CD4-positive, CD25-positive, alpha-beta regulatory T cell (primary cell): ENCODE data around the gene LTC4S. TPM values are rescaled to one million over a fixed set of nuclear protein-coding genes. Genes with fewer than 3 reads are reported as not detected.
A peak's percentile ranks its signal among the peaks of the same experiment; 100 is the strongest.

Experiments
- ATAC-seq, 2 donors: fragments of 150-1000 bp; cut with Tn5 transposase; one replicate each; pipeline ENCODE4 v1.10.0; 2021; ENCODE audit warnings: low read depth in 2 of 2, moderate number of reproducible peaks in 2 of 2, moderate library complexity in 1 of 2
- DNase-seq, 3 donors: peaks; one replicate each; pipeline versions ENCODE4 v3.0.0 to v3.0.0-alpha.2; 2012 to 2022; ENCODE audit warnings: mixed read lengths in 1 of 3
- H3K27ac ChIP-seq: one replicate; pipeline ENCODE4 v1.7.0; 2013; ENCODE audit warnings: mild to moderate bottlenecking, low read length; ENCODE audit not compliant: insufficient read depth, poor library complexity, severe bottlenecking
- H3K27me3 ChIP-seq: one replicate; pipeline ENCODE4 v1.7.0; 2013; ENCODE audit warnings: low read length; ENCODE audit not compliant: control insufficient read depth, insufficient read depth
- H3K36me3 ChIP-seq: one replicate; pipeline ENCODE4 v1.7.0; 2013; ENCODE audit warnings: mild to moderate bottlenecking, low read length, moderate library complexity; ENCODE audit not compliant: control insufficient read depth, insufficient read depth
- H3K4me1 ChIP-seq: 2 replicates; pipeline ENCODE4 v1.7.0; 2013; ENCODE audit warnings: mild to moderate bottlenecking, low read length; ENCODE audit not compliant: insufficient read depth, control insufficient read depth, poor library complexity, severe bottlenecking
- H3K4me3 ChIP-seq: one replicate; pipeline ENCODE4 v1.7.0; 2013; ENCODE audit warnings: low read depth, mild to moderate bottlenecking, low read length, moderate library complexity
- H3K9me3 ChIP-seq, 2 experiments: 1 replicate in 1 of 2; 2 replicates in 1 of 2; pipeline ENCODE4 v1.7.0; 2013; ENCODE audit warnings: low read length in 2 of 2, mild to moderate bottlenecking in 1 of 2, moderate library complexity in 1 of 2; ENCODE audit not compliant: control insufficient read depth in 2 of 2
- H3K27ac Mint-ChIP-seq, 3 donors: one replicate each; pipeline ENCODE4 v1.8.0; 2020 to 2022; ENCODE audit warnings: mild to moderate bottlenecking in 3 of 3, mixed read lengths in 3 of 3, moderate library complexity in 2 of 3
- H3K27me3 Mint-ChIP-seq: one replicate; pipeline ENCODE4 v1.8.0; 2022; ENCODE audit warnings: mild to moderate bottlenecking, mixed read lengths
- H3K36me3 Mint-ChIP-seq: one replicate; pipeline ENCODE4 v1.8.0; 2020; ENCODE audit warnings: mixed read lengths
- H3K4me1 Mint-ChIP-seq, 4 donors: one replicate each; pipeline ENCODE4 v1.8.0; 2020 to 2022; ENCODE audit warnings: mixed read lengths in 4 of 4, mild to moderate bottlenecking in 1 of 4
- H3K4me3 Mint-ChIP-seq, 4 donors: one replicate each; pipeline ENCODE4 v1.8.0; 2020 to 2022; ENCODE audit warnings: mild to moderate bottlenecking in 4 of 4, mixed read lengths in 4 of 4, moderate library complexity in 3 of 4
- H3K9me3 Mint-ChIP-seq, 7 donors: one replicate each; pipeline ENCODE4 v1.8.0; 2020 to 2022; ENCODE audit warnings: mixed read lengths in 7 of 7, mild to moderate bottlenecking in 3 of 7, moderate library complexity in 2 of 7
- polyA plus RNA-seq, 4 donors: library from polyadenylated mRNA; unstranded; fragments of 300-500 nt; fragmentation: Illumina TruSeq; gene quantifications; one replicate each; pipeline ENCODE4 v1.2.3, GENCODE V29; 2021
- total RNA-seq: library from RNA; stranded (reverse); gene quantifications from one replicate; pipeline ENCODE4 v1.2.3, GENCODE V29; 2022

Gene LTC4S
- total and polyA plus RNA-seq, 5 donors from 2014 or later = 0.48 to 4.3 (median 1.8) TPM

DNA sequence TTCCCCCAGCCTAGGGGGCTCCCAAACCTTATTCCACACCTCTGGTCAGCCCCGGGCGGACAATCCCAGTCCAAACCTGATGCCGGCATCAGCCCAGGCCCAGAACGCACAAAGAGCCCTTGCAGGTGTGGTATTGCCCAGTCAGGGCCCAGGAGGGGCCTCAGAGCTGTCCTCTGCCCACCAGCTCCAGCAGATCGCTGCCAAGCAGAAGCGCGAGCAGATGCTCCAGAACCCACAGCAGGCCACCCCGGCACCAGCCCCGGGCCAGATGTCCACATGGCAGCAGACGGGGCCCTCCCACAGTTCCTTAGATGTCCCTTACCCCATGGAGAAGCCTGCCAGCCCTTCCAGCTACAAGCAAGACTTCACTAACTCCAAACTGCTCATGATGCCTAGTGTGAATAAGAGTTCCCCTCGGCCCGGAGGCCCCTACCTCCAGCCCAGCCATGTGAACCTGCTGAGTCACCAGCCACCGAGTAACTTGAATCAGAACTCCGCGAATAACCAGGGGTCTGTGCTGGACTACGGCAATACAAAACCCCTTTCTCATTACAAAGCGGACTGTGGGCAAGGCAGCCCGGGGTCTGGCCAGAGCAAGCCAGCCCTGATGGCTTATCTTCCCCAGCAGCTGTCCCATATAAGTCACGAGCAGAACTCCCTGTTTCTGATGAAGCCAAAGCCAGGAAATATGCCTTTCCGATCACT is 27.6 kb upstream of the LTC4S start:
- peaks cover 61% of the 10 kb centered on the region for H3K36me3 ChIP-seq
- no peak overlapping the region for H3K27ac ChIP-seq
- Mint-ChIP-seq H3K36me3 (peaks cover 36% of the 10 kb centered on the region), H3K27ac (peak overlapping the region in 1 of 3 donors; percentile 35), H3K4me1 (peaks cover 17 to 44% (median 34%) of the 10 kb centered on the region in 4 donors), H3K27me3 (no peaks in the 10 kb centered on the region), H3K4me3 (peak overlapping the region in 1 of 4 donors; percentile 28), H3K9me3 (no peaks in the 10 kb centered on the region)
- peaks cover 20% of the 10 kb centered on the region for H3K4me1 ChIP-seq
- no peak overlapping the region for H3K4me3 ChIP-seq
- DNase-seq = no peak
- ATAC-seq = no peak
- no peaks in the 10 kb centered on the region for H3K9me3 ChIP-seq
- no peaks in the 10 kb centered on the region for H3K27me3 ChIP-seq

DNA sequence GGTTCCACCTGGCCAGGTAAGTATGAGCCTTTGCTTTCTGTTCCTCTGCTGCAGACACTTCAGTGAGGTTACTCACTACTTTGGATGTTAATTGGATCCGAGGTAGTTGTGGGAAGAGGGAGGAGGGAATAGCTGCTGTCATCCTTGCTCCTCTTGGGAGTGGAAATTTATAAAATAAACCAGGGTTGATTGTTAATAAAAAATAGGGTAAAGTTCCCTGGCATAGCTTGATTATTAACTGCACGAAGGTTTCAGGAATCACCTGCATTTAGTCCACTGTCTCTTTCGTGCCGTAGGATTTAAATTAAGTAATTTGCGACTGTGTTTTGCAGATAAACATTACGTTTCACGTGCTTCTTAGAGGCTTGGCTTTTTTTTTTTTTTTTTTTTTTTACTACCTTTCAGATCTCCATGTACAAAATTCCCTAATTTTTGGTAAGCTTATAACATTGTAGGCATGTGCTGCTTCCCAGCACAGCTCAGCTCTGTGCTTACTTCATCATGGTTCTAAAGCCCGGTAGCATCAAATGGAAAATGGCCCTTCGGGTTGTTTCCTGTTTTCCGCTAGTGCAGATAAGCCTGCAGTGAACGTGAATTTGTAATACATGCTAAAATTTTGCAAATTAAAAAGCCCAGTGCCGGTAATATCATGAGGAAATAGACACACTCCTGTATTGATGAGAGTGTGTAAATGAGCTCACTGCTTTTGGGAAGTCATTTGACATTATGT is 26.9 kb upstream of the LTC4S start:
- Mint-ChIP-seq H3K4me1 (peaks cover 16 to 37% (median 29%) of the 10 kb centered on the region in 4 donors), H3K36me3 (peaks cover 40% of the 10 kb centered on the region), H3K9me3 (no peaks in the 10 kb centered on the region), H3K27ac (peak overlapping the region in 2 of 3 donors; percentile 25 to 35), H3K4me3 (no peak overlapping the region), H3K27me3 (no peaks in the 10 kb centered on the region)
- Histone ChIP-seq H3K27ac (no peak overlapping the region), H3K27me3 (no peaks in the 10 kb centered on the region), H3K9me3 (no peaks in the 10 kb centered on the region), H3K4me1 (peaks cover 14% of the 10 kb centered on the region), H3K36me3 (peaks cover 68% of the 10 kb centered on the region), H3K4me3 (no peak overlapping the region)
- DNase-seq = no peak
- ATAC-seq = no peak

DNA sequence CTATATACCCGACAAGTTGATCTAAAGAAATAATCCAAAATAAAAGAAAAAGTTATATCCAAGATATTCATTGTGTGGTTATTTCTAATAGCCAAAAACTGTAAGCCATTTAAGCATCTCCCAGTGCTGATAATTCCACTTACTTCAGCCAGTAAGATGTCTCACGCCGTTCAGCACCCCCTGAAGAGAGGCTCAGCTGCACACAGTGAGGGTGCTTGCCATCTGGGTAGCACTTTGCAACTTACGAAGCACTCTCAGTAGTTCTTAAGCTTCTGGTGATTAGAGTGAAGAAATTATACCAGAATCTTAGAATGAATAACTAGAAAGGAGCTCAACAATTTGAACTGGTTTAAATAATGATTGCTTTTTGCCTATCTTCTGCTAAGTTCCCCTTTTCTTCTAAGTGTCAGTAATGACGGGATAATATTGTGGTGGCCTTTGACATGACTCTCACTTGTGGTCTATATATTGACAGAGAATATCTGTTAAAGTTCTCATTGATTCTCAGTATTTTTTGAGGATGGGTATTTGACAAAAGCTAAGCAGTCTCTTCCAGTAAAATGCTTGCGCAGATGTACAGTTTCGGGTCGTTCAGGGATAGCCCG is 26.2 kb upstream of the LTC4S start:
- Histone ChIP-seq H3K36me3 (peaks cover 73% of the 10 kb centered on the region), H3K27ac (no peak overlapping the region), H3K4me1 (peaks cover 7% of the 10 kb centered on the region), H3K27me3 (no peaks in the 10 kb centered on the region), H3K4me3 (no peak overlapping the region), H3K9me3 (no peaks in the 10 kb centered on the region)
- Mint-ChIP-seq H3K36me3 (peaks cover 47% of the 10 kb centered on the region), H3K27ac (peak overlapping the region in 1 of 3 donors; percentile 25), H3K4me1 (peaks cover 11 to 30% (median 24%) of the 10 kb centered on the region in 4 donors), H3K4me3 (no peak overlapping the region), H3K27me3 (no peaks in the 10 kb centered on the region), H3K9me3 (no peaks in the 10 kb centered on the region)
- ATAC-seq (no peak), DNase-seq (no peak)

DNA sequence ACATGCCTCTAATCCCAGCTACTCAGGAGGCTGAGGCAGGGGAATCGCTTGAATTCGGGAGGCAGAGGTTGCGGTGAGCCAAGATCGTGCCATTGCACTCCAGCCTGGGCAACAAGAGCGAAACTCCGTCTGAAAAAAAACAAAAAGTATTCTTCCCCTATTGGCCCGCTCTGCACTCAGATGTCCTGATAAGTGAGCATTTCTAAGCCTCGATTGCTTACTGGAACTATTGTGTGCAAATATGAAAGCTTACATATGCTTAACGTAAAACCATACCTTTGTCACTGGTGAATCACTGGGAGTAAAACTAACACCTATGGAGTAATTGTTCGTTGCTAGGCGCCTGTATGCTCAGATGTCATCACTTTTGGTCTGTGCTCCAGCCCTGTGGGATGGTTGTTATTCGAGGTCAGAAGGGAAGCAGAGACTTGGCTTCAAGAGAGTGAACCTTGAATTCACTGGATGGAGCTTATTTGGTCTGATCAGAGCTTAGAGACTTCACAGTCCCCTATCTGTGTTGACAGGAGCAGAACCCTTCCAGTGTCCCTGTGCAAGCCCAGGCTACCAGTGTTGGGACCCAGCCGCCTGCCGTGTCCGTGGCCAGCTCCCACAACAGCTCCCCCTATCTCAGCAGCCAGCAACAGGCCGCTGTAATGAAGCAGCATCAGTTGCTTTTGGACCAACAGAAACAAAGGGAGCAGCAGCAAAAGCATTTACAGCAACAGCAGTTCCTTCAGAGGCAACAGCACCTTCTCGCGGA is 25.3 kb upstream of the LTC4S start:
- H3K4me3 Mint-ChIP-seq = no peak overlapping the region
- H3K36me3 ChIP-seq = peaks cover 81% of the 10 kb centered on the region
- H3K36me3 Mint-ChIP-seq = peaks cover 54% of the 10 kb centered on the region
- no peaks in the 10 kb centered on the region for H3K9me3 Mint-ChIP-seq
- H3K9me3 ChIP-seq = no peaks in the 10 kb centered on the region
- ATAC-seq (no peak), DNase-seq (no peak)
- no peaks in the 10 kb centered on the region for H3K27me3 Mint-ChIP-seq
- no peaks in the 10 kb centered on the region for H3K27me3 ChIP-seq
- peaks cover 4% of the 10 kb centered on the region for H3K4me1 ChIP-seq
- no peak overlapping the region for H3K27ac ChIP-seq
- no peak overlapping the region for H3K4me3 ChIP-seq
- peaks cover 5 to 22% (median 16%) of the 10 kb centered on the region in 4 donors for H3K4me1 Mint-ChIP-seq
- H3K27ac Mint-ChIP-seq = no peak overlapping the region

DNA sequence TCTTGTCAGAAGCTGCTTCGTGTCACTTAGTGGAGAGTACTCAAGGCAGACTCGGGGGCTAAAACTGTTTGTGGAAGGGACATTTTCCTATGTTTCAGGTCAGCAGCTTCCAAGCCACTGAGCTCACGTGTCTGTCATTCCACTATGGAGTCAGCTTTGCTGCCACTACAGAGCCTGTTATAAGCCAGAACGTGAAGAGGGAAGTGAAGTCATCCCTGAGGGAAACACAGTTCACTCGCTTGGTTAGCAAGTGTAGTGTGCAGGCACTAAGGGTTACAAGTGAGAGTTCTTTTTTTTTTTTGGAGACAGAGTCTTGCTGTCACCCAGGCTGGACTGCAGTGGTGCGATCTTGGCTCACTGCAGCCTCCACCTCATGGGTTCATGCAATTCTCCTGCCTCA is 24.5 kb upstream of the LTC4S start:
- Mint-ChIP-seq H3K36me3 (peaks cover 60% of the 10 kb centered on the region), H3K27me3 (no peaks in the 10 kb centered on the region), H3K9me3 (no peaks in the 10 kb centered on the region), H3K4me3 (no peak overlapping the region), H3K27ac (peak overlapping the region in 1 of 3 donors; percentile 78), H3K4me1 (peaks cover 5 to 19% (median 12%) of the 10 kb centered on the region in 4 donors)
- DNase-seq = no peak
- Histone ChIP-seq H3K9me3 (no peaks in the 10 kb centered on the region), H3K36me3 (peaks cover 87% of the 10 kb centered on the region), H3K4me1 (no peaks in the 10 kb centered on the region), H3K27ac (no peak overlapping the region), H3K27me3 (no peaks in the 10 kb centered on the region), H3K4me3 (no peak overlapping the region)
- ATAC-seq = no peak

DNA sequence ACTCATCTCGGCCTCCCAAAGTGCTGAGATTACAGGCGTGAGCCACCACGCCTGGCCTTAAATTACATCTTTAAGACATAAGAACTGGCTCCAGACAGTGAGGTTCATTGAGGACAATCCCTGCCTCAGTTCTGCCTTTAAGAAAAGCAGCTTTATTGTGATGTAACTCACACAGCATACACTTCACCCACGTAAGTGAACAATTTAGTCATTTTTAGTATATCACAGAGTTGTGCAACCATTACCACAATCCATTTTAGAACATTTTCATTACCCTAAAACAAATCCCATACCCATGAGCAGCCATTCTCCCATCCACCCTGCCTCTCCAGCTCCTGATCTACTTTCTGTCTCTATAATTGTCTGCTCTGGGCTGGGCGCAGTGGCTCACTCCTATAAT is 24.0 kb upstream of the LTC4S start:
- Histone ChIP-seq H3K4me1 (no peaks in the 10 kb centered on the region), H3K9me3 (no peaks in the 10 kb centered on the region), H3K27ac (no peak overlapping the region), H3K36me3 (peaks cover 92% of the 10 kb centered on the region), H3K4me3 (no peak overlapping the region), H3K27me3 (no peaks in the 10 kb centered on the region)
- no peaks in the 10 kb centered on the region for H3K27me3 Mint-ChIP-seq
- H3K4me3 Mint-ChIP-seq = no peak overlapping the region
- no peak overlapping the region for H3K27ac Mint-ChIP-seq
- ATAC-seq = no peak
- no peaks in the 10 kb centered on the region for H3K9me3 Mint-ChIP-seq
- peaks cover 60% of the 10 kb centered on the region for H3K36me3 Mint-ChIP-seq
- DNase-seq = no peak
- peaks cover 5 to 19% (median 12%) of the 10 kb centered on the region in 4 donors for H3K4me1 Mint-ChIP-seq

DNA sequence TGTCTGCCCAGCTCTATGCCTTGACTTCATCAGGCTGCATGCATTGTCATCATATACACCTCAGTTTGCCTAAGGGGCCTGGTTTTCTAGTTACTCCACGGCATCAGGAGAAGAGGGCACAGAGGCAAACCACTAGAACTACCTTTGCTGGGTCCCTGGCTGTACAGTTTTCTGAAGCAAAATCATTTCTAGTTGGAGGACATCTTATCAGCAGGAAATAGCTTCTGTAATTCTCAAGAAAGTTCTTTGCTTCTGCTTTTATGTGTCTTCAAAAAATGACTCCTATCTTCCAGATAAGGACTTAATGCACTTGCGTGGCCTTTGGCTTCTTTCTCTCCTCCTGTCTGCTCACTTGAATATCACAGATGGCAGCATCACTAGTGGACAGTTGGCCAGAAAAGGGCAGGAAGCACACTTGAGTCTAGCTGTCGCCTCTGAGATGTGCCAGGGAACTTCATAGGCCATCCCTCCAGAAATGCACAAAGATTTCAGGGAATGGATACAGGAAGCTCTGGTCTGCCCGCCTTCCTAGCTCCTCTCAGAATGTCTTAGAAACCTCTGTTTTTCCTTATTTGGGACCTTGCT is 22.4 kb upstream of the LTC4S start:
- H3K9me3 Mint-ChIP-seq = no peaks in the 10 kb centered on the region
- no peaks in the 10 kb centered on the region for H3K4me1 ChIP-seq
- H3K27ac Mint-ChIP-seq = no peak overlapping the region
- peaks cover 5 to 10% (median 8%) of the 10 kb centered on the region in 4 donors for H3K4me1 Mint-ChIP-seq
- H3K36me3 ChIP-seq = peaks cover 92% of the 10 kb centered on the region
- ATAC-seq (no peak), DNase-seq (no peak)
- H3K27me3 ChIP-seq = no peaks in the 10 kb centered on the region
- H3K27ac ChIP-seq = no peak overlapping the region
- H3K36me3 Mint-ChIP-seq = peaks cover 67% of the 10 kb centered on the region
- no peak overlapping the region for H3K4me3 ChIP-seq
- no peak overlapping the region for H3K4me3 Mint-ChIP-seq
- no peaks in the 10 kb centered on the region for H3K9me3 ChIP-seq
- no peaks in the 10 kb centered on the region for H3K27me3 Mint-ChIP-seq
